Loucy (cell line): ENCODE measurements around the gene FGF10.

Experiments used
- EZH2phosphoT487 ChIP-seq: fragments of 200-600 bp; IDR thresholded peaks from 2 replicates; pipeline ENCODE4 v1.6.1; 2018; ENCODE audit warnings: antibody characterized with exemption, mild to moderate bottlenecking, moderate library complexity, borderline replicate concordance
- TF ChIP-seq, protein P1 (sequence below): fragments of 200-600 bp; sonication (generic); conservative IDR thresholded peaks from 2 replicates; pipeline ENCODE4 v1.5.1; 2014; ENCODE audit warnings: mild to moderate bottlenecking, antibody characterized with exemption, low read length

DNA sequence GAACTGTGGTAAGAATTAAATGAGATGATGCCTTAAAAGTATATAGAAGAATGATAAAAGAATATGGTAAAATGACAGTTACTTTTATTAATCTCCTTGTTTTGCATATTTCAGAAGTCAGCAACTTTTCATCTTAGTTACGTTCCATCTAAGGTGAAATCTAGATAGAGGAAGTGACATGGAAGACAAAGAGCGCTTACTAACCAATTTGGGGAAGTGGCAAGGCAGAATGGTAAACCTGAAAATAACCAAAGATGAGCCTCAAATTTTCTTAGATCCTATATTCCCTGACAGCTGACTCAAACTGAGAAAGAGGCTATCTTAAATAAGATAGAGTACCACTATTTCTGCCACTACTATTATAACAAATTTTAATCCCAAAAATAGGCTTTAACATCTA lies 52.5 kb downstream of the FGF10 start:
- TF ChIP-seq, protein P1, sequence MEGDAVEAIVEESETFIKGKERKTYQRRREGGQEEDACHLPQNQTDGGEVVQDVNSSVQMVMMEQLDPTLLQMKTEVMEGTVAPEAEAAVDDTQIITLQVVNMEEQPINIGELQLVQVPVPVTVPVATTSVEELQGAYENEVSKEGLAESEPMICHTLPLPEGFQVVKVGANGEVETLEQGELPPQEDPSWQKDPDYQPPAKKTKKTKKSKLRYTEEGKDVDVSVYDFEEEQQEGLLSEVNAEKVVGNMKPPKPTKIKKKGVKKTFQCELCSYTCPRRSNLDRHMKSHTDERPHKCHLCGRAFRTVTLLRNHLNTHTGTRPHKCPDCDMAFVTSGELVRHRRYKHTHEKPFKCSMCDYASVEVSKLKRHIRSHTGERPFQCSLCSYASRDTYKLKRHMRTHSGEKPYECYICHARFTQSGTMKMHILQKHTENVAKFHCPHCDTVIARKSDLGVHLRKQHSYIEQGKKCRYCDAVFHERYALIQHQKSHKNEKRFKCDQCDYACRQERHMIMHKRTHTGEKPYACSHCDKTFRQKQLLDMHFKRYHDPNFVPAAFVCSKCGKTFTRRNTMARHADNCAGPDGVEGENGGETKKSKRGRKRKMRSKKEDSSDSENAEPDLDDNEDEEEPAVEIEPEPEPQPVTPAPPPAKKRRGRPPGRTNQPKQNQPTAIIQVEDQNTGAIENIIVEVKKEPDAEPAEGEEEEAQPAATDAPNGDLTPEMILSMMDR, result no peak
- TF ChIP-seq EZH2phosphoT487, result no peak
